Mesendoderm (in vitro differentiated cells): Measurements from ENCODE around the gene LEMD2.

Experiments
- DNase-seq: peaks from one replicate; pipeline ENCODE4 v3.0.0; 2013
- H2AK5ac ChIP-seq: 2 replicates; pipeline ENCODE4 v1.6.1; 2013; ENCODE audit warnings: low read length, inconsistent platforms
- H2BK120ac ChIP-seq: 2 replicates; pipeline ENCODE4 v1.6.1; 2013; ENCODE audit warnings: low read depth, mild to moderate bottlenecking, low read length, moderate library complexity, mixed read lengths
- H2BK15ac ChIP-seq: replicated peaks from 2 replicates; pipeline ENCODE4 v1.6.1; 2013; ENCODE audit warnings: low read depth, mild to moderate bottlenecking, moderate library complexity
- H2BK5ac ChIP-seq: 2 replicates; pipeline ENCODE4 v1.6.1; 2013; ENCODE audit warnings: low read length, inconsistent platforms
- H3K18ac ChIP-seq: 2 replicates; pipeline ENCODE4 v1.6.1; 2013; ENCODE audit warnings: mild to moderate bottlenecking, low read length, mixed read lengths
- H3K23ac ChIP-seq: one replicate; pipeline ENCODE4 v1.6.1; 2013; ENCODE audit warnings: low read length
- H3K27ac ChIP-seq: 2 replicates; pipeline ENCODE4 v1.5.1; 2013; ENCODE audit warnings: low read depth, mild to moderate bottlenecking, inconsistent platforms, low read length, moderate library complexity
- H3K27me3 ChIP-seq: 2 replicates; pipeline ENCODE4 v1.6.1; 2013; ENCODE audit warnings: low read length, control low read depth, mild to moderate bottlenecking, inconsistent platforms; ENCODE audit not compliant: insufficient read depth, poor library complexity
- H3K36me3 ChIP-seq: 2 replicates; pipeline ENCODE4 v1.6.1; 2013; ENCODE audit warnings: low read length, inconsistent platforms; ENCODE audit not compliant: control insufficient read depth, insufficient read depth
- H3K4ac ChIP-seq: one replicate; pipeline ENCODE4 v1.6.1; 2013; ENCODE audit warnings: low read depth, mild to moderate bottlenecking, low read length, moderate library complexity
- H3K4me1 ChIP-seq: 2 replicates; pipeline ENCODE4 v1.6.1; 2013; ENCODE audit warnings: low read depth, low read length, inconsistent platforms; ENCODE audit not compliant: control insufficient read depth
- H3K4me2 ChIP-seq: 2 replicates; pipeline ENCODE4 v1.6.1; 2013; ENCODE audit warnings: low read length
- H3K4me3 ChIP-seq: 2 replicates; pipeline ENCODE4 v1.5.1; 2013; ENCODE audit warnings: mild to moderate bottlenecking, low read length
- H3K56ac ChIP-seq: one replicate; pipeline ENCODE4 v1.6.1; 2013; ENCODE audit warnings: low read length
- H3K79me1 ChIP-seq: 2 replicates; pipeline ENCODE4 v1.6.1; 2013; ENCODE audit warnings: low read length, inconsistent platforms
- H3K79me2 ChIP-seq: 2 replicates; pipeline ENCODE4 v1.6.1; 2013; ENCODE audit warnings: mild to moderate bottlenecking, low read length; ENCODE audit not compliant: control insufficient read depth, insufficient read depth
- H3K9ac ChIP-seq: 2 replicates; pipeline ENCODE4 v1.6.1; 2013; ENCODE audit warnings: low read length, inconsistent platforms
- H4K5ac ChIP-seq: one replicate; pipeline ENCODE4 v1.6.1; 2013; ENCODE audit warnings: low read length
- H4K8ac ChIP-seq: one replicate; pipeline ENCODE4 v1.6.1; 2013; ENCODE audit warnings: low read depth, mild to moderate bottlenecking, control low read depth, low read length, moderate library complexity
- WGBS: extraction: QIAGEN DNeasy Blood & Tissue Kit; methylation state at CpG from one replicate; pipeline ENCODE4 v1.1.7; 2013; ENCODE audit warnings: low lambda C conversion rate, missing lambda C conversion rate; ENCODE audit not compliant: insufficient coverage; ENCODE audit errors: extremely low coverage; 5-methylcytosine and 5-hydroxymethylcytosine counted together

LEMD2 gene

DNA sequence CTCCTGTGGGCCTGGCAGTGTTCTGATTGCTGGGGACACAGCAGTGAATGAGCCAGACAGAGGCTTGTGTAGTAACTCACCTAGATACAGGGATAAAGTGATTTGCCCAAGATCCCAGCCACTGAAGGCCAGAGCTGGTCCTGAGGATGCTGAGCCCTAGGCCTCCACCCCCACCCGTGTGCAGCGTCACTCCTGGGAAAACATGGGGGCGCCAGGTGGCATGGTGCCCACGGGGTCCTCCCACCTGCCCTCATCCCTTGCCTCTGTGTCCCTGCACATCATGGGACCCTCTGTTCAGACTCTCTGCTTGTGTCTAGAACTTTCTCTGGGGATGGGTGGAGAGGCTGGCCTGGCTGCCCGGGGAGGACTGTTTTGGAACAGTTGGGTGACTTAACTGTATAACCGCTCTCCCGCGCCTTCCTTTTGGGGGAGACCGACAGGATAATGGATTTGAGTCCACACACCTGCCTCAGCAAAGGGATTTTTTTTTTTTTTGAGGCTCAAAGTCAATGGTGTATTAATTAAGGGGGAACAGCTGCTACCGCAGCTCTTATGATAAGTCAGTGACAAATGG lies 19.6 kb downstream of the LEMD2 start:
- no peak overlapping the region for H3K4me3 ChIP-seq
- H2AK5ac ChIP-seq = no peak overlapping the region
- no peak overlapping the region for H2BK120ac ChIP-seq
- H3K9ac ChIP-seq = no peak overlapping the region
- no peak overlapping the region for H3K23ac ChIP-seq
- H3K27me3 ChIP-seq = no peaks in the 10 kb centered on the region
- H2BK5ac ChIP-seq = no peak overlapping the region
- WGBS = no CpG with 5 or more reads among the region's 10 CpGs
- peak overlapping the region; percentile 68 for H3K56ac ChIP-seq
- no peak overlapping the region for H4K8ac ChIP-seq
- H3K18ac ChIP-seq = no peak overlapping the region
- no peak overlapping the region for H4K5ac ChIP-seq
- H3K27ac ChIP-seq = no peak overlapping the region
- DNase-seq = no peak
- no peaks in the 10 kb centered on the region for H3K79me2 ChIP-seq
- no peak overlapping the region for H2BK15ac ChIP-seq
- no peaks in the 10 kb centered on the region for H3K36me3 ChIP-seq
- no peak overlapping the region for H3K4ac ChIP-seq
- H3K79me1 ChIP-seq = no peaks in the 10 kb centered on the region
- H3K4me1 ChIP-seq = peaks cover 7% of the 10 kb centered on the region
- no peak overlapping the region for H3K4me2 ChIP-seq

DNA sequence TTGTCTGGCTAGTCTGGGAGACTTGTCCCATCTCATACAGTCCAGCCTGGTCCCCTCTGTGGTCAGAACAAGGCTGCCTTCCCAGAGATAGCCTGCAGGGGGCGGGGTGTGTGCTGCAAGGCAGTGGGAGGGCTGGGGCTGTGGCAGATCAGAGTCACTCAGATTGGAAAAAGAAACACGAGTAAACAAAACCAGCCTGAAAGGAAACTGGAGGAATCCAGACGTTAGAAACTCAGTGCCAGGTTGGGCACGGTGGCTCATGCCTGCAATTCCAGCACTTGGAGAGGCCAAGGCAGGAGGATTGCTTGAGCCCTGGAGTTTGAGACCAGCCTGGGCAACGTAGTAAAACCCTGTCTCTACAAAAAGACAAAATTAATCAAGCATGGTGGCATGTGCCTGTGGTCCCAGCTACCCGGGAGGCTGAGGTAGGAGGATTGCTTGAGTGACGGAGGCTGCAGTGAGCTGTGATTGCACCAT lies 20.2 kb downstream of the LEMD2 start:
- Histone ChIP-seq H3K36me3 (no peaks in the 10 kb centered on the region), H2AK5ac (no peak overlapping the region), H3K27me3 (no peaks in the 10 kb centered on the region), H3K79me1 (no peaks in the 10 kb centered on the region), H3K27ac (no peak overlapping the region), H4K5ac (no peak overlapping the region), H3K9ac (peak overlapping the region; percentile 7), H3K4ac (no peak overlapping the region), H2BK120ac (no peak overlapping the region), H2BK15ac (no peak overlapping the region), H3K56ac (peak overlapping the region; percentile 68), H3K79me2 (no peaks in the 10 kb centered on the region), H3K23ac (no peak overlapping the region), H3K4me2 (no peak overlapping the region), H3K18ac (no peak overlapping the region), H3K4me1 (peaks cover 7% of the 10 kb centered on the region), H2BK5ac (no peak overlapping the region), H4K8ac (no peak overlapping the region), H3K4me3 (no peak overlapping the region)
- peak; percentile 82 for DNase-seq
- no CpG with 5 or more reads among the region's 7 CpGs for WGBS

DNA sequence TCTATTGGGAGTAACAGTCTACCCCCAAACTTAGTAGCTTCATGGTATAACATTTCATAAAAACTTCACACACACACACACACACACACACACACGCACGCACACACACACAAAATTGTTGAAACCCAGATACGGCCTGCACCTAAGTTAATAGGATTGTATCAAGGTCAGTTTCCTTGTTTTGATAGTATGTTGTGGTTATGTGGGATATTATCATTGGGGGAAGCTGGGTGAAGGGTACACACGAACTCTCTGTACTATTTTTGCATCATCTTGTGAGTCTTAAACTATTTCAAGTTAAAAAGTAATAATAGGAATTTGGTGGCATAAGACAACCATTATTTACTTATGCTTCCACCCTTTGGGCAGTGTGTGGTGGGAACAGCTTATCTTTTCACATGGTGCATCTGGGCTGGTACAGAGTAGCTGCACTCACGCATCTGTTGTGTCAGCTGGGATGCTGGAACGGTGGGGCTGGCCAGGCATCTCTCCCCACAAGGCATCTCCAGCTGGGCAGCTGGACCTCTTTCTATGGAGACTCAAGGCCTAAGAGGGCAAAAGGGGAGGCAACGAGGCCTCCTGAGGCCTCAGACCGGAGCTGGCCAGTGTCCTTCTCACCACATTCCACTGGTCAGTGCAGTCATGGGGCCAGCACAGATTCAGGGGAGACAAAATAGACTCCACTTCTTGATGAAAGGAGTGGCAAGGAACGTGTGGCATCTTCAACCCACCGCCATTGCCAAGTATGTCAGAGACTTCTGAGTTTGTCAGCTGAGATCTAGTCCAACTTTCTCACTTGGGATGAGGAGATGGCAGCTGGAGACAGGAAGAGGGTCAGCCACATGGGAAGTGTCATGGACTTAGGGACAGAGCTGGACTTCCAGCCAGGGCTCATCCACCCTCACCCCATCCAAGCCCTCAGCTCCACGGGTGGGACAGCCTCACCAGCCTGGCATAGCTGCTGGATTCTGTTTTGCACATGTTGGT lies 21.7 kb downstream of the LEMD2 start:
- DNase-seq = no peak
- no peak overlapping the region for H4K5ac ChIP-seq
- no peak overlapping the region for H3K23ac ChIP-seq
- no peak overlapping the region for H3K27ac ChIP-seq
- peaks cover 7% of the 10 kb centered on the region for H3K4me1 ChIP-seq
- H3K4ac ChIP-seq = no peak overlapping the region
- no CpG with 5 or more reads among the region's 11 CpGs for WGBS
- no peaks in the 10 kb centered on the region for H3K79me2 ChIP-seq
- no peak overlapping the region for H2AK5ac ChIP-seq
- no peak overlapping the region for H2BK5ac ChIP-seq
- no peak overlapping the region for H3K9ac ChIP-seq
- no peak overlapping the region for H4K8ac ChIP-seq
- H3K56ac ChIP-seq = no peak overlapping the region
- no peaks in the 10 kb centered on the region for H3K27me3 ChIP-seq
- H3K4me2 ChIP-seq = no peak overlapping the region
- no peak overlapping the region for H2BK120ac ChIP-seq
- H3K18ac ChIP-seq = no peak overlapping the region
- no peak overlapping the region for H2BK15ac ChIP-seq
- no peak overlapping the region for H3K4me3 ChIP-seq
- no peaks in the 10 kb centered on the region for H3K36me3 ChIP-seq
- H3K79me1 ChIP-seq = no peaks in the 10 kb centered on the region

DNA sequence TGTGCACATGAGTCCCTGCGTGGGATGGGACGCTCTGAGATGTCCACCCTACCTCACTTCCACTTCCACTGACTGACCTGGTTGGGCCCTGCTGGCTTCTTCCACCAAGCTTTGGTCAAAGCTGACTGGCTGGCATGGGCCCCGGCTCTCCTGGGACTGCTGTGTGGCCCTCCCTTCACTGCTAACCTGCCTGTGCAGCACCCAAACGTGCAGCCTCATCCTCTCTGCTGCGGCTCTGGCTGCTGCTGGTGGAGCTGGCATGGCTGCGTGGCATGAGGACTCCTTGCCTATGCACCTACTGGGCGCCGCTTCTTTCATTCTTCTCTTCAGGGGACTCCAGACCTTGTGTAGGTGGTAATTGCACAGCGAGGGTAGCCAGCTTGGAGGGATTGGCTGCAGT lies 23.6 kb downstream of the LEMD2 start:
- H4K8ac ChIP-seq = no peak overlapping the region
- no peaks in the 10 kb centered on the region for H3K79me2 ChIP-seq
- H2AK5ac ChIP-seq = no peak overlapping the region
- no peaks in the 10 kb centered on the region for H3K4me1 ChIP-seq
- H3K4ac ChIP-seq = no peak overlapping the region
- no peak overlapping the region for H3K27ac ChIP-seq
- H2BK120ac ChIP-seq = no peak overlapping the region
- no peak overlapping the region for H3K18ac ChIP-seq
- H3K23ac ChIP-seq = no peak overlapping the region
- no peak overlapping the region for H3K4me3 ChIP-seq
- no peaks in the 10 kb centered on the region for H3K27me3 ChIP-seq
- H2BK5ac ChIP-seq = no peak overlapping the region
- H3K79me1 ChIP-seq = no peaks in the 10 kb centered on the region
- no peak overlapping the region for H2BK15ac ChIP-seq
- no peak overlapping the region for H3K4me2 ChIP-seq
- H3K9ac ChIP-seq = no peak overlapping the region
- no peak for DNase-seq
- WGBS = no CpG with 5 or more reads among the region's 9 CpGs
- H4K5ac ChIP-seq = no peak overlapping the region
- no peaks in the 10 kb centered on the region for H3K36me3 ChIP-seq
- no peak overlapping the region for H3K56ac ChIP-seq

DNA sequence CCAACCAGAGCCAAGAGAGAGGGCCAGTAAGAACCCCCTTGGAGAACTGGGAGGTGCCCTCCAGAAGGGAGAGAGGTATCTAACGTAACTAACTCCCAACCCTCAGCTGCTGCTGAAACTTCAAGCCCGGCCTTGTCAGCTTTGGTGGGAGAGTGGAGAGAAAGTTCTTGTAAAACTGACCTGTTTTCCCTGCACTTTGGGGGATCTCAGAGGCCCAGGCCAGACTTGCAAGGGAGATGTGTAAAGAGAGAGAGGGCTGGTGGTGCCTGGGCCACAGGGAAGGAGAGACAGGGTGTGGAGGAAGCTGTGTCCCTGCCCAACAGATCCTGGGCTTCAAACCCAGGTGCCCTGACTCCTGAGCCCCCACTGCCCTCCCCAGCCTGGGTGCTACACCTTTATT lies 24.9 kb downstream of the LEMD2 start:
- Histone ChIP-seq H3K79me1 (no peaks in the 10 kb centered on the region), H2BK120ac (no peak overlapping the region), H3K4ac (no peak overlapping the region), H4K5ac (no peak overlapping the region), H3K4me3 (no peak overlapping the region), H3K36me3 (no peaks in the 10 kb centered on the region), H3K4me2 (no peak overlapping the region), H3K27ac (no peak overlapping the region), H4K8ac (no peak overlapping the region), H3K18ac (no peak overlapping the region), H3K9ac (no peak overlapping the region), H3K23ac (no peak overlapping the region), H3K4me1 (no peaks in the 10 kb centered on the region), H3K56ac (no peak overlapping the region), H3K27me3 (no peaks in the 10 kb centered on the region), H3K79me2 (no peaks in the 10 kb centered on the region), H2BK15ac (no peak overlapping the region), H2AK5ac (no peak overlapping the region), H2BK5ac (no peak overlapping the region)
- WGBS = no CpG with 5 or more reads among the region's 2 CpGs
- no peak for DNase-seq
